NCI-H1436 (cell line): ENCODE results near the gene PLCD3.

ENCODE experiments used
- DNase-seq: peaks from one replicate; lab custom pipeline; 2025; lab: John Stamatoyannopoulos, UW

The PLCD3 gene

GRCh38 chr17:45103269-45103795, 29.0 kb downstream of the PLCD3 start:
- no peak for DNase-seq

DNA sequence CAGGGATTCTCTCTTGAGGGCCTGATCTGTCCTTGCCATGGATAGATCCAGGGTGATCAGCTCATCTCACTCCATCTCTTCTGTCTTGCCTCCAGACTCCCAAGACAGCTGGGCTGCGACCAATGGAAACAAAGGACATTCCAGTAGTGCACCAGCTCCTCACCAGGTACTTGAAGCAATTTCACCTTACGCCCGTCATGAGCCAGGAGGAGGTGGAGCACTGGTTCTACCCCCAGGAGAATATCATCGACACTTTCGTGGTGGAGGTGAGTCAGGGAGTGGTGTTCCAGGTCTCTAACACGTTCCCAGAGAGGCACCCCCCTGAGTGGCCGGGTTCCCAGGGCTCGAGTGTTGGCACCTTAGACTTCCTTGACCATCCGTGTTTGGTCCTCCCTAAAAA, 29.5 kb downstream of the PLCD3 start:
- no peak for DNase-seq

GRCh38 chr17:45101883-45102811, 30.2 kb downstream of the PLCD3 start:
- DNase-seq, result no peak

- no peak for DNase-seq
Measured at GRCh38 chr17:45101546-45101882, 30.8 kb downstream of the PLCD3 start.

- peak; percentile 74 for DNase-seq
Measured at GRCh38 chr17:45098869-45099616, 33.3 kb downstream of the PLCD3 start.

GRCh38 chr17:45098081-45098868, 34.0 kb downstream of the PLCD3 start:
- DNase-seq, result no peak

GRCh38 chr17:45096926-45097325, 35.4 kb downstream of the PLCD3 start:
- DNase-seq, result no peak

GRCh38 chr17:45096141-45096540, 36.2 kb downstream of the PLCD3 start:
- no peak for DNase-seq

- no peak for DNase-seq
Measured at GRCh38 chr17:45093444-45094110, 38.7 kb downstream of the PLCD3 start.

DNA sequence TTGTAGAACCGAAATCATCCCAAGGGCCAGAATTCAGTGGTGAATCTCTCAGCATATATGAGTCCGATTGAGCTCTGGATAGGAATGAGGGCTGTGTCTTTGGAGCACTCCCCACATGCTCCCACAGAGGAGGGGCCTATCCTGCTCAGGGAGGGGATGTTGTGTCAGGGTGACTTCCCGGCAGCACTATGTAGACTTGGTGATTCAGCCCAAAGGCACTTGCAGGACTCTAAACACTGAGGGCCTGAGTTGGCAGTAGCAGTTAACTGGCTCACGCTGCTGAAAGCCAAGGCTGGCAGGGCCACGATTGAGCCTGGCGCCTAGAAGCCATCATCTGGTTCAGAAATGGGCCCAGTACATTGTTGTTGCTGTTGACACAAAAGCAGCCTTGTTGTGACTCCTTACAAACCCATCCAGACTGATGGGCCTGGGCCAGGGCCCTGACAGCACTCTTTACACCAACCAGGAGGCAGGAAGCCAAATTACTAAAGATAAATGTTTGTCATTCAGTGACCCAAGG, 39.3 kb downstream of the PLCD3 start:
- DNase-seq, result no peak

DNA sequence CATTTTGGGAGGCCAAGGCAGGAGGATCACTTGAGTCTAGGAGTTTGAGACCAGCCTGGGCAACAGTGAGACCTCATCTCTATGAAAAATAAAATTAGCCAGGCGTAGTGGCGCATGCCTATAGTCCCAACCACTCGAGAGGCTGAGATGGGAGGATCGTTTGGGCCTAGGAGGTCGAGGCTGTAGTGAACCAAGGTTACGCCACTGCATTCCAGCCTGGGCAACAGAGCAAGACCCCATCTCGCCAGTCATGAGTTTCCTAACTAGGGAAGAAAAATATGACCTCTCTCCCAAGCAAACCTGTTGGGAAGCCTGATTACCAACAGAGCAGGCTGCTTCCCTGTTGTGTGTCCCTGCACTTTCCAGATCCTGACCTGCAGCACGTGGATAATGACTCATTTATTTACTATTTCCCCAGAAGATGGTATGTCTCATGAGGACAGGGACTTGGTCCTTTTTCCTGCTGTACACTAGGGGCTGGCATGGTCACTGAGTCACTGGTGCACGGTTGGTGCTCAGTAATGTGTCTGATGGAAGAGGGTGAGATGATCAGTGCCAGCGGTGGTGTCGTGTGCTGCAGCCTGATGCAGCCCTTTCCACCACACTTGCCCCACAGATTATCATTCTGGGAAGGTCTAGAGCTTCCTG, 40.4 kb downstream of the PLCD3 start:
- no peak for DNase-seq

- no peak for DNase-seq
Measured at GRCh38 chr17:45090711-45091110, 41.6 kb downstream of the PLCD3 start.

- no peak for DNase-seq
Measured at GRCh38 chr17:45088741-45089140, 43.6 kb downstream of the PLCD3 start.

DNA sequence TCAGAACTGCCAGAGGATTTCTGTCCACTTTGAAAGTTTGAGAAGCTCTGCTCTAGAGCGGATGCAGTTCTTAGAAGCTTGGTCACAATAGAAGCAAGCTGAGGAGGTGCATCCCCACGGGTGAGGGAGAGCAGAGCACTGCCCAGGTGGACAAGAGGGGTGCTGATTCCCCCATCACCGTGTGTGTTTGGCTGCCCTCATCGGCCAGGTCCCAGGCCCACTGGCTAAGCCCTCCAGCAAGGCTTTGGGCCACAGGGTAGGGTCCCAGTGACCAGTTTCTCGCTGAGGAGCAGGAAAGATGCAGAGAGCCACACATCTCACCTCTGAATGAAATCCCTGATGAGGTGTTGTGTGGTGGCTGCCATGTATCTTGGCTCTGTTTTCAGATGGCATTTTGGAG, 44.3 kb downstream of the PLCD3 start:
- no peak for DNase-seq

DNA sequence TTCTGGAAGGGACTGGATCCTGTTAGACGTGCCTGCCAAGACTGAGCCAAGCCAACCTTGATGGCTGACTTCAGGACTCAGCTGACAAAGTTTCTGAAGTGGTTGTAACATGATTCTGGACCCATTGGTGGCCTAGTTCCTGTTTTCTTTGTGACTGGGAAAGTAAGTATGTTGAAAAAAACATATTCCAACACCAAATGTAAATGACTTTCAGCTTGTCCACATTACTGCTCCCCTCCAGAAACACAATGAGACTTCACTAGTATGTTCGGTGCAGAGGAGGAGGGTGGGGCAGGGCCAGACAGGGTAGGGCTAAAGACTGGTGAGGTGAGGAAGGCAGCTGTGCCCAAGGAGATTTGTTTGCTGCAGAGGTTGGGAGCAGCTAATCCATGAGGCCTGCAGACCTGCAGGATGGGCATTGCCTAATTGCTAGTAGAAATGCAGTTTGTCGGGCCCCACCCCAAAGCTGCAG, 44.8 kb downstream of the PLCD3 start:
- DNase-seq, result no peak

DNA sequence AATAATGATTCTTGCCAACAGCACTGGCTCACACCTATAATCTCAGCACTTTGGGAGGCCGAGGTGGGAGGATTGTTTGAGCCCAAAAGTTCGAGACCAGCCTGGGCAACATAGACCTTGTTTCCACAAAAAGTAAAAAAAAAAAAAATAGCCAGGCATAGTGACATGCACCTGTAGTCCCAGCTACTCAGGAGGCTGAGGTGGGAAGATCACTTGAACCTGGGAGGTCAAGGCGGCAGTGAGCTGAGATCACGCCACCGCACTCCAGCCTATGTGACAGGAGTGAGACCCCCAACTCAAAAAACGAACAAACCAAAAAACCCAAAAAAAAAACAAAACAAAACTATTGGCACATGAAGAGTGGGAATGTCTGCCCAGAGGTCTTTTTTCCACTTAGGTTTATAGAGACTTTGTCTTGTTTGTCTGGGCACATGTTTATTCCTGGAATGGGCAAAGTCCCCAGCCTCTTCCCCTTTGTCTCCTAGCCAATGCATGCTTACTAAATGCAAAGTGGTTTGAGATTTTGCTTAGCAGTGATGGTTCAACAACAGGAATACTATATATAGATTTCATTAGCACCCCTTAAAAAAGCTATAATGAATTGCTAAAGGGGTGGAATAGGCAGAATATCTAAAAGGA, 45.3 kb downstream of the PLCD3 start:
- DNase-seq, result no peak

- DNase-seq, result no peak
Measured at GRCh38 chr17:45086391-45086790, 45.9 kb downstream of the PLCD3 start.

DNA sequence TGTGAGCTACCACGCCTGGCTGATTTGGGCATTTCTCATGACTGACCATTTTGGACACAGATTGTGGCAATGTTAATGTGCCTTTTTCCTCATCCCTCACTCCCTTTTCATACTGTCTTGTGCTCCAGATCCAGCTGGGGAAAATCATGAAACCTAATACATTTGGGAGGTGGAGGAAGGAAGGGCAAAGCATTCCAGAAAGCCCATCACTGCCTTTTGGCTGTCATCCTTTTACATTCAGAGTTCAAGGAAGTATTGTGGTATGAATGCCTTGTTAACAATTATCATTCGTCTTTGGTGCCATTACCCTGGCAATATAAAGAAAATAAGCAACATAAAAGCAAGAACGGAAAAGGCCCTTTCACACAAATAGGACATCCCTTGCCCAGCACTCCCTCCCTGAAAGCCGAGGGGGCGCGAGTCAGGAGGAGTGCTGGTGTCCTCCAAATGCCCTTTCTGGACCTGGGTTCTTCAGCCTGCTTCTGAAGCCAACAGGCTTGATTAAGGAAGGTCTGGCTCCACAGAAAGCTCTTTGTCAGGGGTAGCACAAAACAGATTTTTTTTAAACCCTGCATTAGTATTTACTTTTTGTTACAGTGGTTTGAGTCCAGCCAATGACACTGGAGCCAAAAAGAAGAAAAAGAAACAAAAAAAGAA, 51.1 kb downstream of the PLCD3 start:
- no peak for DNase-seq

- DNase-seq, result no peak
Measured at GRCh38 chr17:45077643-45078042, 54.7 kb downstream of the PLCD3 start.
